Measurements from ENCODE around the gene PSMD12. TPM values are rescaled to one million over a fixed set of nuclear protein-coding genes. Genes with fewer than 3 reads are reported as not detected.
A peak's percentile ranks its signal among the peaks of the same experiment; 100 is the strongest.

The PSMD12 gene
- total and polyA plus RNA-seq, 9 of the 15 experiments (the other 6 are each of a cell fraction or from before 2014, with no cell fraction given): 36.6 to 150 (median 65.5) TPM

GRCh38 chr17:67376737-67377487, 10.5 kb upstream of the PSMD12 start, which contains the start of gene PITPNC1 (continued):
- TF ChIP-seq ZNF518B (CRISPR knock-in tag; IDR thresholded peaks at IDR 0.05) (no peak), MCM3 (IDR thresholded peaks at IDR 0.05) (no peak), MBD1 (CRISPR knock-in tag; IDR thresholded peaks at IDR 0.05) (no peak), CXXC5 (CRISPR knock-in tag; IDR thresholded peaks at IDR 0.05) (peak; percentile 65), CREM (IDR thresholded peaks at IDR 0.05; ENCODE audit: low read depth) (peak; percentile 43; the same call in 1 of the 2 replicates), ZNF431 (CRISPR knock-in tag; IDR thresholded peaks at IDR 0.05) (peak; percentile 45; the same call in 1 of the 2 replicates), KLF6 (CRISPR knock-in tag; IDR thresholded peaks at IDR 0.05; ENCODE audit: borderline replicate concordance) (no peak), RB1 (IDR thresholded peaks at IDR 0.05; ENCODE audit: low read depth) (peak; percentile 66), NFIX (CRISPR knock-in tag; IDR thresholded peaks at IDR 0.05; ENCODE audit: low read depth) (no peak), UBTF (IDR thresholded peaks at IDR 0.05; ENCODE audit: borderline replicate concordance in 1 of 2, low read depth in 2 of 2, low read length in 2 of 2) (peak; percentile 85 to 96; a peak in 3 of 4 replicates), CREB1 (IDR thresholded peaks at IDR 0.05) (peak; percentile 11; the same call in 1 of the 2 replicates), CREB1 (CRISPR knock-in tag; IDR thresholded peaks at IDR 0.05) (no peak), GATAD2B (IDR thresholded peaks at IDR 0.05; ENCODE audit: borderline replicate concordance) (0 out of 2 replicates have a peak, but pooled peaks have one; percentile 70), ZFP91 (CRISPR knock-in tag; IDR thresholded peaks at IDR 0.05) (no peak), HDAC1 (IDR thresholded peaks at IDR 0.05) (0 out of 4 replicates have a peak, but pooled peaks of 1 of the 2 experiments have one; percentile 29), POLR3G (IDR thresholded peaks at IDR 0.05; ENCODE audit: extremely low read depth, insufficient read length, insufficient replicate concordance) (no peak)

All from K562 (cell line).